CD4-positive, alpha-beta T cell treated with Interleukin-4 for 4 hours (primary cell): ENCODE data around the gene FUT1.
"Not testable (repeated sequence)": the region's sequence is repeated elsewhere in the genome, so short reads cannot be mapped to it uniquely, and the experiment has no call there.

Experiments
- DNase-seq: peaks from one replicate; pipeline ENCODE4 v3.0.0-alpha.2; 2020

Gene FUT1

DNA sequence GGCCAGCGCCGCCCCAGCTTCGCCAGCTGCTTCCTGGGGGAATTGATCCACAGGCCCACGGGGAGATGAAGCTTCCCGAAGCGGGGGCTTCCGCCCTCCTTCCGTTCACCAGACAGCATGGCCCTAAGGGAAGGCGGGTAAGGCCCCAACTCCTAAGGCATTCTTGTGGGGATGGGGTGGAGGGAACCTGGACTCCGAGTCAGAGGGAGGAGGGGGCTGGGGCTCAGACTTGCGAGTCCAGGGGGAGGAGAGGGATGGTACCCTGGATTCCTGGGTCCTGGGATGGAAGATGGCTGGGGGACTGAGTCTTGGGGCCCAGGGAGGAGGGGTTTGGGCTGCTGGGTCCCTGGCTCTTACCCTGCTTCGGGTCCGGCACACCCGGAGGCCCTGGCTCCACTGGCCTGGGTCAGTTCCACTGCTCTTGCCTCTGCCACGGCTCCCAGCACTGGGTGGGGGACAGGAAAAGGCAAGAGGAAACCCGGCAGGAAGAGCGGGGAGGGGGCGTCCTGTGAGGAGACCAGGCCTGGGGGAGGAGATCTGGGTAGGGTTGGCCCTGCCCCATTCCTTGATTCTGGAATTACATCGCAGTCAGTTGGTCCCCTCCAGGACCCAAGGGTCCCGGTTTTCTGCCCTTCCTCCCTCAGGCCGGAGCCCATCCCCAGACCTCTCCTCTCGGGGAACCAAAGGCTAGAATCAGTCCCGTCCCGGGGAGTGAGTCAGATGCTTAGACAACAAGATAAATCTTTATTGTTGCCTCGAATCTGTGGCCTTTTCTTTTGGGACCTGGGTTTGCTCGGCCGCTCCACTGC is 12.1 kb downstream of the FUT1 start, which contains the start of gene RASIP1:
RASIP1 (minus strand) TSS at position 447 of the 809 bp plus-strand sequence; CDS start at position 119, 328 bp downstream.
- no peak for DNase-seq

DNA sequence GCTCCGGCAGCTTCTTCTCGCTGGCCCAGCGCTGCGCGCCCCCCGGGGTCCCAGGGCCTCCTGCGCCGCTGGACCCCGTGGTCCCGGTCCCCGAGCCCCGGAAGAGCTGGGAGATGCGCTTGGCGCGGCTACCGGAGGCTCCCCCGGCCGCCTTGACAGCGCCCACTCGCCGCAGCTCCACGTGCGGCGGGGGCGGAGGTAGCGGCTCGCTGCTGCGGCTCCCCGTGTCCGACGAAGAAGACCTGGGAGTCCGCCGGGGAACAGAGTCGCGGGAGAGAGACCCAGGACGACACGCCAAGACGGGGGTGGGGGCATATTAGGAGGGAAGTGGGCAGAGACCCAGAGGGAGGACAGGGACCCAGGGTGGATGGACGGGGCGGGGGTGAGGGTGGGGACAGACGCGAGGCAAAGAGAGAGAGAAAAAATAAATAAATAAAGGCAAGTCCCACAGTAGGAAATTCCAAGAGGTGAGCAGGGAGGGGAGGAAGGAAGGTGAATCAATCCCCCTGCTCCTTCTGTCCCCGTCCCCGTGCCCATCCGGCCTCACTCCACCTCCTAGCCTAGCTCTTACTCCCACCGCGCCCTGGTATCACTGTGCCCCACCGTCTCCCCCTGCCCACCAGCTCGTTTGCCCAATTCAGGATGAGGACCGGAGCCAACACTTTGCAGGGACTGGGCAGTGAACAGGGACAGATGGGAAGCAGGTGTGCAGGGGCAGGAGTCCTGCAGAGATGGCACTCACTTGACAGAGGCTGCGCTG is 12.9 kb downstream of the FUT1 start:
- no peak for DNase-seq

DNA sequence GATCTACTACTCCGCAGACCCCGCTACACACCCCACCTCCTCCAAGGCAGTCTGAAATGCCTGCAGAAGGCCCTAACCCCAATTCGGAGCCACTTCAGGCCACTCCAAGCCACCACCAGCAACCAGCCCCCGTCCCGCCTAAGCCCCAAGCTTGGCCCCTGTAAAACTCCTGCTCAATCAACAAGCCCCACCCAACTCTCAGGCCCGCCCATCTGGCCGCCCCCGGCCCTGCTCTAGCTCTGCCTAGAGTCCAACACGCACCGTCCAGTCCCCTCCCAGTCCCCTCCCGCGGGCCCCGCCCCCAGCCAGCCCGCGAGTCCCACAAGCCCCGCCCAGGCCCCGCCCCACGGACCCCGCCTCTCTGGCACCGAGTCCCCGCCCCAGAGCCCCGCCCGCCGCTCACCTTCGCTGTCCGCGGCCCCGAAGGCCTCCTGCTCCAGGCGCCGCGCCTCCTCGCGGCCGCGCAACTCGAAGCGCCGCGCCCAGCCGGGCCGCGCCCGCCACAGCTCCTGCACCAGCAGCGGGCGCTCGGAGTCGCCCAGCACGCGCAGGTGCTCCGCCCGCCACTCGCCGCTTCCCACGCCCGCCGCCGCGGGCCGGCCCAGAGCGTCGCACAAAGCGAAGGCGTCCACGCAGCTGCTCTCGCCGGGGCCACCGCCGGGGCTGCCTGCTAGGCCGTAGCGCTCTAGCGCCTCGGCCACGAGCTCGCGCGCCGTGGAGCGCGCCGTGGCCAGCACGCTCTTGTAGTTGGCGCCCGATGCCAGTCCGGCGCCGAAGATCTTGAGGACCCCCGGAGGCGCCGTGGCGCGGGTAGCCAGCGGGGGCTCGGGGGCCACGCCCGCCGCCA is 13.7 kb downstream of the FUT1 start:
- DNase-seq: peak; percentile 87

DNA sequence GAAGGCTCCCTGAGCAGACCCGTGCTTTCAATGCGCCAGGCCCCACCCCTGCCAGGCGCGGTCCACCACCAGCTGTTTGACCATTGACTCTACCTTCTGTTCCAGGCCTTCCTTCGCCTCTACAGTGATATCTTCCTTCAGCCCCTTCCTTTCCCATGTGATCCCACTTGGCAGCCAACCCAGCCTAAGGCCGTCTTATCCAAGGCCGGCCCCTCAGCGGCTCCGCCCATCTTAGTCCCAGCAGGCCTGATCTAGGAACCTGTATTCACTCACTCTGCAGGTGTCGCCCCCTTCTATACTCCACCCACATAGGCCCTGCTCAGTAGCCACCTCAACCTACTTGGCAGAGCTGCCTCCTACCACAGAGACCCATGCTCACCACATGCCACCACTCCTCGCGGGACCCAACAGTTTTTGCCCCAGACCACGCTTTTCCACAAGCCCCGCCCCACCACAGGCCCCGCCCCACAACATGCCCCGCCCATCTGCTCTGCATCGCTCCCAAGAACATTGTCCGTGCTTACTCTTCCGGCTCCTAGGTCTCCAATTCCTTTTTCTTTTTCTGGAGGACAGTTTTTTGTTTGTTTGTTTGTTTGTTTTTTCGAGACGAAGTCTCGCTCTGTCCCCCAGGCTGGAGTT is 15.0 kb downstream of the FUT1 start:
- no peak for DNase-seq

DNA sequence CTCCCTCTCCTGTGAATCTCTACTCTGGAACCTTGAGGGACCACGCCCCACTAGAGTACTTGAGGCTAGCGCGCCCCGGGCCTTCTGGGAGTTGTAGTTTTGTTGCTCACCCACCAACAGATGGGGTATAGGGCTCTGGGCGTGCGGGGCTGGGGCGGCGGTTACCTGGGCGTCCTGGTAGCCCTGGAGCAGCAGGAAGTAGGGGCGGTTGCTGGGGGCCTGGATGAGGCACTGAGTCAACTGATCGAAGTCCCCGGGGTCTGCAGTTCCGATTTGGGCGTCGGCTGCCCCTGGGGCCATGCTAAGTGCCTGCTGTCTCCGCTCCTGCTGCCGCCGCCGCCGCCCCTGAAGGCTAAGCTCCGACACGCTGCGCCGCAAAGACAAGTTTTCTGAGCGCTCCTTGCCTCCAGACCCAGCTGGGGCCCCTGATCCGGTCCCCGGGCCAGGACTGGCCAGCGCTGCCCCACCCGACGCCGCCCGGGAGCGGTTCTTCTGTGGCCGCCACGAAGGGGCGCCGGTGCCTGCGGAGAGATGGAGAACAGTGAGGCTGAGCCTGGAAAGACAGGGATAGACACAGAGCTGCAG is 17.3 kb downstream of the FUT1 start:
- no peak for DNase-seq

DNA sequence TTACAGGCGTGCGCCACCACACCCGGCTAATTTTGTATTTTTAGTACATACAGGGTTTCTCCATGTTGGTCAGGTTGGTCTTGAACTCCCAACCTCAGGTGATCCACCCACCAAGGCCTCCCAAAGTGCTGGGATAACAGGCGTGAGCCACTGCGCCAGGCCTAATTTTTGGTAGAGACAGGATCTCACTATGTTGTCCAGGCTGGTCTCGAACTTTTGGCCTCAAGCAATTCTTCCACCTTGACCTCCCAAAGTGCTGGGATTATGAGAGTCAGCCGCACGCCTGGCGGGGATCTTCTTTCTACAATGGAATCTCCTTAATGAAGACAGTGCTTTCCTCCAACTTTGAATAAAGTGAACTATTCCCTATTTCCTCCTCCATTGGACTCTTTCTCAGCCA is 17.8 kb downstream of the FUT1 start:
- DNase-seq: no peak

DNA sequence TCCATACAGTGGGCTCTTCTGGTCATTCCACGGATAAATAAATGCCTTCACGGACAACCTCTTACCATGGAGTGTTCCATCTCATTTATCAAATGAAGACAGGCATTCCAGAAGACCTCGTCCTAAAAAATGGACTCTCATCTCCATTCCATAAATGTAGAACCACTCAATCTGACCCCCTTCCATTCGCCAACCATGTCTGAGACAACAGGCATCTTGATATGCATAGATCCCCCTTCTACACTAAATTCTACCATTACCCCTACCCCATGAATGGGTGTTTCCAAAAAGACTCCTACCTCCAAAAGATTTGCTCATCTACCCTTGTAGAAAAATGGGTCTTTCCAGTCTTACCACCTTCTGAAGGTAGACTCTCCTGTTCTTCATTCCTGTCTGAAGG is 21.0 kb downstream of the FUT1 start:
- DNase-seq: no peak

DNA sequence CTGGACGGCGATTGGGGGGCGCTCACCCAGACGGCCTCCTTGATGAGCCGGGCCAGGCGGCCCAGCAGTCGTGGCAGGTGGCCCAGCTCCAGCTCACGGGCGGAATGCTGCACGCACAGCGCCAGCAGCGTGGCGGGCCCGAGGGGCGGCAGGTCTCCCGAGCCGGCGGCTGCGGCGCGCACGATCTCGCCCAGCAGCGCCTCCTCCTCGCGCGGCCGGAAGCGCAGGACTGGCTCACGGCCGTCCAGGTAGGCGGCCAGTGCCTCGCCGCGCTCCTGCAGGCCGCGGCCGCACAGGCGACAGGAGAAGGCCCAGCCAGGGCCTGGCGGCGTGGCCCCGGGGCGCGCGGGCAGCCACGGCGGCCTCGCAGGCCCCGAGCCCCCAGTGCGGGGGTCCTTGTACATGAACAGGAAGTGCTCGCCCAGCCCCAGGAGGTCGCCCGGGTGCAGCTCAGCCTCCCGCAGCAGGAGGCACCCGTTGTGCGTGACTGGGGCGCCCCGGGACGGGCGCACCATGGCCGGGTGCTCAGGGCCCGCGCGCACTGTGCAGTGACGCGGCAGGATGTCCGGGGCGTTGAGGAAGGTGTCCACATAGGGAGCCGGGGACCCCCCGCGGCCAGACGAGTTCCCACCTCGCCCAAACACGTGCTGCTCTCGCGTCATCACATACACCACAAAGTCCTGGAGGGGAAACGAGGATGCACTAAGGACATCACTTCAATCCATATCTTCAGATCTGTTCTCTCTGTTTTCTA is 23.4 kb downstream of the FUT1 start:
- no peak for DNase-seq

DNA sequence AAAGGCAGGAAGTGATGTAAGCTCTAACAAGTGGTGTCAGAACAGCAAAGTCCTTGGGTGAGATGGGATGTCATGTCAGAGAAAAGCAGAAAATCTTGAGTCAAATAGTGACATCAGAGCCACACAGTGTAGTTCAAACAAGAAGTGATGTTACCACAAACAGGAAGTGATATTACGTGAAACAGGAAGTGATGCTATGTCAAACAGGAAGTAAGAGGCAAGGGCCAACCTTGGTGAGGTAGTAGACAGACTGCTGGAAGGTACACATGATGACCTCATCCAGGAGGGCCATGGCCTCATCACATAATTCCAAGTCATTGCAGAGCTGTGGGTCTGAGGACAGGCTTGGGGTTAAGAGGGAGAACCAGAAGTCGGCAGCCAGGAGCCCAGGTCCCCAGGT is 25.9 kb downstream of the FUT1 start:
- peak; percentile 56 for DNase-seq

DNA sequence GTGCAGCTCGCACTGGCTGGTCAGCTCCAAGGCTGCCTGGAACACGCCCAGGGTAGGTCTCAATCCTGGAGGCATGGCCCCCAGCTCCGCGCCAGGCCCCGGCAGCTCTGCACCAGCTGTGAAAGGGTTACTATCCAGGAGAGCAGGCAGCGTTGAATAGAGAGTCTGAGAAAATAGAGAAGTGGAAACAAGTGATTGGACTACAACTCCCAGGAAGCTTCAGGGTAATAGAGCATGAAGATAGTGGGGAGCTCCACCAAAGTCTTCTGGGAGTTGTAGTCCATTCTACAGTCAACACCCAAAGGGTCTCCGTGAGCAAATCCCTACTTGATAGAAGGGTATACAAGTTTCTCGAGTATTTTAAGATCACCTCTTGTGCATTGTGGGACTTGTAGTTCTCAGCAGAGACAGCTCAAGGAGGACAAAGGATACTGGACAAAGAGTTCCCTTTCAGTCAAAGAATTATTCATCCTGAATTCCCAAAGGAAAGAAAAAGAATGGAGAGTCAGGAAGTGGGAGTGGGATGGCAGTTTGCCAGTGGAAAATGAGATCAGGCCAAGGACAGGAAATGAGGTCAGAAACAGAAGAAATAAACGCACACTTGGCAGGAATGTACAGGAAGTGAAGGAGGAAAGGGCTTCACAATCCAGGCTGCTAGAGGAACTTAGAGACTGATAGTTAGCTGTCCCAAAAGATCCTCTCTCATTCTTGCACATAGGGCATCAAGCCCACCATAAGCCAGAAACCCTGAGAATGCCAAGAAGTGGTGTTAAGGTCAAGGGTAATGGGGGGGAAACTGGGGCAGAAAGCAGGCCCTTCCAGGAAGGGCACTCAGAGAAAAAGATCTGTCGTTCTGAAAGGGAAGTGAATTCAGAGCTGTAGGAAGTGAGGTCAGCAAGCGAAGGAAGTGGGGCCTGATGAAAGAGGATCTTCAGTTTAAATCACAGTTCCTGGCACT is 27.4 kb downstream of the FUT1 start:
- peak; percentile 46 for DNase-seq

DNA sequence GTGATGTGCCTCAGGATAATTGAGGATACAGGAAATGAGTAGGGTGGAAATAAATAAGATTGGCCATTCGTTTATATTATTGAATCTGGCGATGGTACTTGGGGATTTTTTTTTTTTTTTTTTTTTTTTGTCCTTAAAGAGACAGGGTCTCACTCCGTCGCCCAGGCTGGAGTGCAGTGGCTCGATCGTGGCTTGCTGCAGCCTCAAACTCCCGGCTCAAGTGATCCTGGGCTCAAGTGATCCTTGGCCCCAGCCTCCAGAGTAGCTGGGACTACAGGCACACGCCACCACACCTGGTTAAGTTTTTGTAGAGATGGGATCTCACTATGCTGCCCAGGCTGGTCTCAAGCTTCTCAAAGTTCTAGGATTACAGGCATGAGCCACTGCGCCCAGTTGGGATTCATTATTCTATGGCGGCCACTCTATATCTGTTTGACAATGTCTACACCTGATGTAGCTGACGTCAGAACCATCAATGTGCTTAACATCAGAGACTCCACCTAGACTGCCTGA is 30.2 kb downstream of the FUT1 start:
- DNase-seq: no peak

DNA sequence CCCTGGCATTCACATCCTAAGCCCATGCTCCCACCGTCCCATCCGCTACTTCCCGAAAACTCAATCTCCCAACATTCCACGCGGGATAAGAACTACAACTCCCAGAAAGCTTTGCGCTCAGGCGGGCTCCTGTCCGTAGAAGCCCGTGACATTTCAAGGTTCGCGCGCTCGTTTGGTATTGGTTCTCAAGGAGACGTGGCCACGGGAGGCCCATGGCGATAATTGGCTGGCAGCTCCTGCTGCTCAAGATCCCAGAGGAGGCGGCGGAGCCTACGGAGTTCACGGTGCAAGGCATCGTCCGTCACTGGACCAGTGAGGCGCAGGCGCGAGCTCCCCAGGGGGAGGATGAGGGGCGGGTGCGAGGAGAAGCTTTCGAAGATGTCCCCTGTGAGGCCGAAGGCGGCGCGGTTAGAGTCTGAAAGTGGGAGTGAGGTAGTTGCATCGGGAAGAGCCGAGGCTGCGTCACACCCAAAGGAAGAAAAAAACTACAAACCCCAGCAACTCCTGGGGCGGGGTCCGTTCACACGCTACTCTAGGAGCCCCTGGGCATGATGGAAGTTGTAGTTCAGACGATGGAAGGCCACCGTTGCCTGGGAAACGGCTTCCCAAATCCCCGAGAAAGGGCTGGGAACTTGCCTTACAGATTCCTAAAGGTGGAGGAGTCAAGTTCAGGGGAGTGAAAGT is 31.7 kb downstream of the FUT1 start:
- DNase-seq: peak; percentile 94

DNA sequence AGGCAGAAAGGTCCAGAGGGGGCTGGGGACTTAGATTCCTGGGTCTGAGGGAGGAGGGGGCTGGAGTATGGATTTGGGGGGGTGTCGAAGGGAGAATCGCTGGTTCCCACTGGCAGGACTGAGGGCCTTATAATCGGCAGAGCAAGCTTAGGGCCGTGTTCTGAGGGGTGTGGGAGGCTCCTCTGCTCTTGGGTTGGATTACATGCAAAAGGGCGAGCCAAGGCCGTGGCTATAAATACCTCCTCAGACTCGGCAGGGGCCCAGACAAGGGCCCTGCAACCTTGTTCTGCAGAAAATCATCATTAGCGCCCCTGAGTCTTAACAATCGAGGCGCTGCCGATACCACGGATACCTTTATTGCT is 32.2 kb downstream of the FUT1 start:
- no peak for DNase-seq

DNA sequence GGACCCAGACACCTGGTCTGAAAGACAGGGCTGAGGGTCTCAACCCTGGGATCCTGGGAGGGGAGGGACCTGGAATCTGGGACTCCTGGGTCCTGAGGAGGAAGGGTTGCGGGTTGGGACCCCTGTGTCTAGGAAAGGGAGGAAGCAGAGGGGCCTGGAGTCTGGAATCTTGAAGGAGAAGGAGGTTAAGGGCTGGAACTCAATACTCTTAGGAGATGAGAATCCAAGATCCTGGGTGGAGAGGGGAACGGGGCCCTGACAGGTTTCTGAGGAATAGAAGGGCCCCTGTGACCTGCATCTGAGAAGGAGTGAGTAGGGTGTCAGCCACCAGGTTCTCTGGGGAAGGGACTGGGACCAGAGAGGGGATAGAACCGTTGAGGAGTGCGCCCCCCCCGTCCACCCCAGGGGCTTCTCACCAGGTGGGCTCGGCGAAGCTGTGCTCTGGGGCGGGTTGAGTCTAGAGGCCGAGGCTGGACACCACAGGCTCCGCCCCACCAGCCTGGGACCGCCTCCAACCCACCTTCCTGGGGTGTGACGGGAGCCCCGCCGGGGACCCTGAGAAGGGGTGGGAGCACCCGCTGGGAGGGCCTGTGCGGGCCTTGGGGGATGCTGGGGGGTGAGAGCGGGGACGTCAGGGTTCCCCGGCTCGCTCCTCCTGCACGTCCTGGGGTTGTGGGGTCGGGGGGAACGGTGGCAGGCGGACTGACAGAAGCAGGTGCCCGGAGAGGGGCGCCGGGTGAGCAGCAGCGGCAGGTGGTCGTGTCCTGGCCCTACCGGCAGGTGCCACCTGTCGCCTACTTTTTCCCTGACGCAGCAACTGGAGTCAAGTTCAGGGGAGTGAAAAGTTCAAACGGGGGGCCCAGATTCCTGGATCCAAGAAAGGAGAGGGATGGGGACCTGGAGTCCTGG is 32.9 kb downstream of the FUT1 start, which contains the start of gene MAMSTR:
MAMSTR (minus strand) TSS at position 463 of the 909 bp plus-strand sequence. CDS start 694 bp downstream, outside the sequence.
- no peak for DNase-seq

DNA sequence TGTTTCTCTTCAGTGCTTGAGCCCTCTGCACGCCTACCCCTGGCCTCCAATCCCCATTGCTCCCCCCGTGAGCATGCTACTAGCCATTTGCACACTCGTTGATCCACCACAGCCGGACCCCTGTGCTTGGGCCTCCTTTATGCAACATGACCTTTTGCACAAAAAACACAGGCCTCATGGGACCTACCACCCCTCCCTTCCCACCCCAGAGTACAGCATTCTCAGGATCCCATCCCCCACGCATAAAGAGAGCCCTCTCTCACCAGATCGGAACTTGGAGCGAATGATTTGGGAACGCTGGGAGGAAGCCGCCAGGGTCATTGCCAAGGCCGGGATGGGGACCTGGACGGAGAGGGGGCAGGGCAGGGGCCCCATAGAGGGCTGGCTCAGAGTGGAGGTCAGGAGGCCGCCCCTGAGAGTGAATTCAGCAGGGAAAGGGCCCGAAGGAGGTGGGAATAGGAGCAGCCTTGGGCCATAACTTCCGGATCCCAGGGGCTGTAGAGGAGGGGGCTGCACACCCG is 33.7 kb downstream of the FUT1 start:
- no peak for DNase-seq

DNA sequence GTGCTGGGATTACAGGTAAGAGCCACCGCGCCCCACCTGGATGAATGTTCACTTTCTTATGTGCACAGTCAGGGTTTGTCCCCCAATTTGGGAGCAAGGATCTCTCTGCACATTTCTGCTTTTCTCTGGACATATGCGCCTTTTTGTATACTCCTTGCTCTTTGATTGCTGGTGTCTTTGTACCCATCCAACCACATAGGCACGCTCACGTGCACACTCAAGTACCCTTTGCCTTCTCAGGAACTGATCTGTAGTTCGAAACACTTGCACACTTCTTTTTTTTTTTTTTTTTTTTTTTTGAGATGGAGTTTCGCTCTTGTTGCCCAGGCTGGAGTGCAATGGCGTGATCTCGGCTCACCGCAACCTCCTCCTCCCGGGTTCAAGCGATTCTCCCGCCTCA is 34.3 kb downstream of the FUT1 start:
- DNase-seq: not testable (repeated sequence)

DNA sequence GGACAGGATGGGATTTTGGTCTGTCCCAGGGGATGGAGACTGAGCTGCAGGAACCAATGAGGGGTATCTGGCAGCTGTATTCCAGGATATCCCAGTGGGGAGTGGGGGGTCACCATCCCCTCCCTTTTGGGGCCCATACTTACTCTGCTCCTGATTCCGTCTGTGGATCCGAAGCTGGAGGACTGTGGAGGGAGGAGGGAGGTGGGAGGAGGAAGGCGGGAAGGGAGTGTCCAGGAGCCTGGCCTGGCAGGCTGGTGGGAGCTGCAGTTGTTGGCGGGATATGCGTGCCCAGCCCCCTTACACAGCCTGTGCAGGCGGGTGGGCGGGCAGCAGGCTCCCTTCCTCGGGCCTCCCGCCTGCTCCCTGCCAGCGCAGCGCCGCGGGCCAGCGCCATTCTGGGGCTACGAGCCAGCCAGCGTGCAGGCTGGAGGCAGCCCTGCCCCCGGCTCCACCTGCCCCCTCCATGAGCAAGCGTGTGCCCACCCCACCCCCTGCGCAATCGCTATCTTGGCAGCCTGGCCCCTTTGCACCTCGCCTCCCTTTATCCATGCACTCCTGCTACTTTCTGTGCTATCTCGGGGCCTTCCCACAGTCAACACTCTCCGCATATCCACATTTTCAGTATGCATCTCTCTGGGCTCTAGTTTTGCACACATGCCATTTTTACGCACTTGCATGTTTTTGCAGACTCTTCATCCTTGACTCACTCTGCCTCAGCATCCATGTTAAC is 35.7 kb downstream of the FUT1 start:
- no peak for DNase-seq
